OCI-LY1 (cell line): ENCODE data around the gene ZFYVE9.

Source experiments
- EZH2 ChIP-seq: fragments of 200-600 bp; sonication (generic), shearing (Covaris generic); IDR thresholded peaks from 2 replicates; pipeline ENCODE4 v1.8.0; 2017; ENCODE audit warnings: borderline replicate concordance, mixed run types, mild to moderate bottlenecking, antibody characterized with exemption, low read length, moderate library complexity, mixed read lengths
- TF ChIP-seq, protein P1 (sequence below): fragments of 200-600 bp; sonication (generic), shearing (Covaris generic); IDR thresholded peaks from 2 replicates; pipeline ENCODE4 v1.5.1; 2017; ENCODE audit warnings: mild to moderate bottlenecking, antibody characterized with exemption, low read length, moderate library complexity, mixed read lengths

DNA sequence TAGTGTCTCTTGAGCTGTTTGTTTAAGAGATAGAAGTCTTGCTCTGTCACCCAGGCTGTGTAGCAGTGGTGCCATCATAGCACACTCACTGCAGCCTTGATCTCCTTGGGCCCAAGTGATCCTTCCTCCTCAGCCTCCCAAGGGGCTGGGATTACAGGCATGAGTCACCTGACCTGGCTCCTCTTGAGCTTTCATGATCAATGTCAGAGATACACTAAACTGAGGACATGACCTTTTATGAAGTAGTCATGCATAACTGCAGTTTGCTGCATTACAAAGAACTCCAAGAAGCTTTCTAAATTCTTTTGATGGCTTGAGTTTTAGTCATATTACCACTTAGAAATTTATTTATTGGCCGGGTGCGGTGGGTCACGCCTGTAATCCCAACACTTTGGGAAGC, 146.4 kb downstream of the ZFYVE9 start:
- TF ChIP-seq, protein P1, sequence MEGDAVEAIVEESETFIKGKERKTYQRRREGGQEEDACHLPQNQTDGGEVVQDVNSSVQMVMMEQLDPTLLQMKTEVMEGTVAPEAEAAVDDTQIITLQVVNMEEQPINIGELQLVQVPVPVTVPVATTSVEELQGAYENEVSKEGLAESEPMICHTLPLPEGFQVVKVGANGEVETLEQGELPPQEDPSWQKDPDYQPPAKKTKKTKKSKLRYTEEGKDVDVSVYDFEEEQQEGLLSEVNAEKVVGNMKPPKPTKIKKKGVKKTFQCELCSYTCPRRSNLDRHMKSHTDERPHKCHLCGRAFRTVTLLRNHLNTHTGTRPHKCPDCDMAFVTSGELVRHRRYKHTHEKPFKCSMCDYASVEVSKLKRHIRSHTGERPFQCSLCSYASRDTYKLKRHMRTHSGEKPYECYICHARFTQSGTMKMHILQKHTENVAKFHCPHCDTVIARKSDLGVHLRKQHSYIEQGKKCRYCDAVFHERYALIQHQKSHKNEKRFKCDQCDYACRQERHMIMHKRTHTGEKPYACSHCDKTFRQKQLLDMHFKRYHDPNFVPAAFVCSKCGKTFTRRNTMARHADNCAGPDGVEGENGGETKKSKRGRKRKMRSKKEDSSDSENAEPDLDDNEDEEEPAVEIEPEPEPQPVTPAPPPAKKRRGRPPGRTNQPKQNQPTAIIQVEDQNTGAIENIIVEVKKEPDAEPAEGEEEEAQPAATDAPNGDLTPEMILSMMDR, result no peak
- TF ChIP-seq EZH2, result no peak
